ENCODE data around the gene GPBAR1.
A peak's percentile ranks its signal among the peaks of the same experiment; 100 is the strongest.
"Not testable (repeated sequence)": the region's sequence is repeated elsewhere in the genome, so short reads cannot be mapped to it uniquely, and the experiment has no call there.

GPBAR1 gene

DNA sequence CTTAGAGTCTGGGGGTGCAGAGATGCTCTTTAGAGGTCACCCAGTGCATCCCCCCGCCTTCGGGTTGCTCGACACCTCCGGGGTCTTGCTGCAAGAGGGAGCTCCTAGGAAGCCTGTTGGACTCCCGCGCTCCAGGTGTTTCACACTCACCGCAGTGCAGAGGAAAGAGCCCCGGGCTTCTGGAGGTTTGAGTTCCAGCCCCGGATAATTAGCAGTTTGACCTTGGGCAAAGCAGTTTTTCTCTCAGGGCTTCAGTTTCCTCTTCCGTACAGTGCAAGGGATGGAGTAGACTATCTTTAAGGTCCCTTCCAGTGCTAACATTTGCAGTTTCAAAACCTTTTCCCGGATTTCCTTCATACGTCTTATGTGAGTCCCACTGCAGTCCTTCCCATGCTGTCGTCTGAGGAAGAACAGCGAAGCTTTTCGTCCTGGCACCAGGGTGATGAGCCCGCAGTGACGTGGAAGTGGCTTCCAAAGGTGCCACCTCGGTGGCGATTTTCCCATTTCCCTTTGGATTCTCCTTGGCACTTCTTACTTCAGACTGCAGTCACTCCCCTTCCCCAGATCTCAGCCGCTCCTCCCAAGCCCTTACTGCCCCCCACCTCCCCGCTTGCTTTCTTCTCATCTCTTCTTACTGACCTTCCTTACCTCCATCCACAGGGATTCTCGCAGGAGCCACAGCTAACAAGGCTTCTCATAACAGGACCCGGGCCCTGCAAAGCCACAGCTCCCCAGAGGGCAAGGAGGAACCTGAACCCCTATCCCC lies 10.1 kb downstream of the GPBAR1 start:
- DNase-seq: no peak

GRCh38 chr2:218271487-218271797 lies 10.6 kb downstream of the GPBAR1 start:
- no peak for DNase-seq

- no peak for DNase-seq
Measured at GRCh38 chr2:218271865-218272530, 11.2 kb downstream of the GPBAR1 start.

- peak; percentile 85 to 88 for DNase-seq
Measured at GRCh38 chr2:218272531-218273212, 11.9 kb downstream of the GPBAR1 start.

DNA sequence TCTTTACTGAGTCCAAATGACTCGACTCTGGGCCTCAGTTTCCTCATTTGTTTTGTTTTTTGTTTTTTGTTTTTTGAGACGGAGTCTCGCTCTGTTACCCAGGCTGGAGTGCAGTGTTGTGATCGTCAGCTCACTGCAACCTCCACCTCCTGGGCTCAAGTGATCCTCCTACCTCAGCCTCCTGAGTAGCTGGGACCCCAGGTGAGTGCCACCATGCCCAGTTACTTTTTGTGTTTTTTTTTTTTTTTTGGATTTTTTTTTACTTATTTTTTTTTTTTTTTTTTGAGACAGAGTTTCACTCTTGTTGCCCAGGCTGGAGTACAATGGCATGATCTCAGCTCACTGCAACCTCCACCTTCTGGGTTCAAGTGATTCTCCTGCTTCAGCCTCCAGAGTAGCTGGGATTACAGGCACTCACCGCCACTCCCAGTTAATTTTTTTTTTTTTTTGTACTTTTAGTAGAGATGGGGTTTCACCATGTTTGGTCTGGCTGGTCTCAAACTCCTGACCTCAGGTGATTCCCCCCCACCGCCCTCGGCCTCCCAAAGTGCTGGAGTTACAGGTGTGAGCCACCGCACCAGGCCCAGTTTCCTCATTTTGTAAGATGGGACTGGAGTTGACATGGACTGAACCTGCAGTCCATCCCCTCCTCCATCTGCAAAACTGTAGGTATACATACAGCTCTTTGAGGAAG lies 12.5 kb downstream of the GPBAR1 start:
- not testable (repeated sequence) for DNase-seq

GRCh38 chr2:218273908-218274249 lies 13.1 kb downstream of the GPBAR1 start:
- no peak for DNase-seq

GRCh38 chr2:218274586-218274985 lies 13.8 kb downstream of the GPBAR1 start:
- no peak for DNase-seq

- no peak for DNase-seq
Measured at GRCh38 chr2:218275371-218276072, 14.7 kb downstream of the GPBAR1 start.

- DNase-seq: no peak
Measured at GRCh38 chr2:218276986-218277755, 16.4 kb downstream of the GPBAR1 start.

GRCh38 chr2:218277921-218278320 lies 17.1 kb downstream of the GPBAR1 start:
- no peak for DNase-seq

DNA sequence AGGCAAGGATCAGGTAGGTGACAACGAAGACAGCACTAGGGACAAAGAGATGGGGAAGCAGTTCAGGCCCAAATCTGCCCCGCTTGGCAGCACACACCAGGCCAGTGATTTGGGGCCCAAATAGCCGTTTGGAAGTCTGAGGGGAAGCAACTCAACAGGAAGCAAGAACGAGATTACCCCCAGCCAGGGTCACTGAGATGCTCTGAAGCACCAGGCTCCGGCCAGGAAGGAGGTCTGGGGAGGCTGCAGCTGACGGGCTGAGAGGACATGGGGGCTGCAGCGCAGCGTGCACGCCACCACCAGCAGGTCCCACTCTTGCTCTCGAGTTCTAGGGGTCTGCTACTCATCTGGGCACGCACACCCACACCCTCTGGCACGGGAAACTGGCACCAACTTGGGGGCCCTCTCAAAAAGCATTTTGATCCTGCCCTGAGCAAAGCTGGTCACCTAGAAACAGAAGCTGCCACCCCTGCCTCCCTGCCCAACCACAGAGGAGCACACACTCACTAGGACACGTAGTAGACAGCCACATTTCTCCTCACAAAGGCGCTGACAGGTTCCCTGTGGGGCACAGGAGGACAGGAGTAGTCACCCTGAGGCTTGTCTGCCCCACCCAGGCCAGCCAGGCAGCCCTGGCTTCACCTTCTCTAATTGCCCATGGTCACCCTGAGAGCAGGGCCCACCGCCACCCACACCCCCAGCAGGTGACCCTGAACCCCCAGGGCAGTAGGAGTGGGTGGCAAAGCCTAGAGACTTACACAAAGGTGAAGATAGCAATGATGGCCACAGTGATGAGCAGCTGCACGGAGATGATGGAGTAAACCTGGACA lies 17.9 kb downstream of the GPBAR1 start:
- no peak for DNase-seq

DNA sequence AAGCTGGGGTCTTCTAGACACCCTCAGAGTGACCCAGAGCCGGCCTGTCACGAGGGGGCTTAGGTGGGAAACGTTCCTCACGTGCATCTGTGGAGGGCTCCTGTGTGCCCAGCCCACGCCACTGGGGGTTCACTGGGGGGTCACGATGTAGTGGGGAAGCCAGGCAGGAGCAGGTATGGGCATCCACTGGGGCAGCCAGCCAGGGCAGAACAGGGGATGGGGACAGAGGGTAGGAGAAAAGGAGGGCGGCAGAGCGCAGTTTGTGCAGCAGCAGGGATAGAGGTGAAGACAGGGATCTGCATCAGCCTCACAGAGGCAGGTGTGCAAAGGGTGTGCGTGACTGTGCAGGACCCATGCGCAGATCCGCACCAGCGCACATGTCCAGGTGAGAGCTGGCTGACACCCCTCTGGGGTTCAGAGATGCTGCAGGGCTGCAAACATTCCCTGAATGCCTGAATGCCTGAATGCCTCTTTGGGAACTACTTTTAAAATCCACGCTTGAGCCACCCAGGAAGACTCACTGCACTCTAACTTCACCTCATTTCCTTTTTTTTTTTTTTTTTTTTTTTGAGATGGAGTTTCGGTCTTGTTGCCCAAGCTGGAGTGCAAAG lies 19.6 kb downstream of the GPBAR1 start:
- DNase-seq: no peak

GRCh38 chr2:218281449-218281848 lies 20.6 kb downstream of the GPBAR1 start:
- DNase-seq: no peak

- no peak for DNase-seq
Measured at GRCh38 chr2:218282173-218282991, 21.6 kb downstream of the GPBAR1 start.

DNA sequence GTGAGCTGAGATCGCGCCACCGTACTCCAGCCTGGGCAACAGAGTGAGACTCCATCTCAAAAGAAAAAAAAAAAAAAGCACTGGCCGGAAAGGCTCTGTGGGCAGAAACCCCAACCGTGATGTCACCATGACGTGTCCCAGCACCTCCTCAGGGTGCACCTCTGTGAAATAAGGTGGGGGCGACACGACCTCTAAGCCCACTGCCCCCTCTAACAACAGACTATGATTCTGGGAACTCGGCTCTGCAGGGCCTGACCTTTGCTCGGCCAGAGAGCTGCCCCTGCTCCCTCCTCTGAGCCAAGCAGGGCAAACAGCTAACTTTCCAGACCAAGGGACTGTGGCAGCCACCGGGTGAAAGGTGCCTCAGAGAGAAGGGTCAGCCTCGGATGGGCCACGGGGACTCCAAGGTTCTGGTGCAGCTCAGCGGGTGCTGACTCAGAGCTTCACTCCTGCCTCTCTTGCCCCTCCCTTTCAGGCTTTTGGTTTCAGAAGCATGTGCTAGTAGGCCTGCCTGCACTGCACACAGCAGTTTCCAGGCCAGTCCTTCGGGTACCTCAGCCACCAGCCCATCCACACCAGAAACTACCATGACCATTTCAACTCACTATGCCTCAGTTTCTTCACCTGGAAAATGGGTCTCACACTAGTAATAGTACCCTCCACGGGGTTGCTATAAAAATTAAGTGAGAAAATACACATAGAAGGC lies 23.4 kb downstream of the GPBAR1 start:
- peak; percentile 58 to 70 for DNase-seq

DNA sequence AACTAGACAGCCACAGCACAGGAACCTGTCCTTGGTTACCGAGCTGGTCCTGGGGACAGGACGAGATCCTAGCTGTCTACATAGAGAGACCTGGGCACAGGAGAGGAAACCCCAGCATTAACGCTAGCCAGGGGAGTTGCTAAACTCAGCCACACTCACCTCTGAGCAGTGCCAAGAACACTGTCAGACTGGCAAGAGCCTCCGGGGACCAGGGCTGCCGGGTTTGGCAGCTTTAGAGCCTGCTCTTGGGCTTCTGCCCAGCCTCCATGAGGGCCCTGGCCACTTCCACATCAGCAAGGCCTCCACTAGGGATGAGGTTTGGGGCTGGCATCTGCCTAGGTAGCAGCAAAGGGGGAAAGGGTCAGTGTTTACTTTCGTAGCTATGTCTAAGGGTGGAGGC lies 24.8 kb downstream of the GPBAR1 start:
- DNase-seq: peak; percentile 28 to 36

DNA sequence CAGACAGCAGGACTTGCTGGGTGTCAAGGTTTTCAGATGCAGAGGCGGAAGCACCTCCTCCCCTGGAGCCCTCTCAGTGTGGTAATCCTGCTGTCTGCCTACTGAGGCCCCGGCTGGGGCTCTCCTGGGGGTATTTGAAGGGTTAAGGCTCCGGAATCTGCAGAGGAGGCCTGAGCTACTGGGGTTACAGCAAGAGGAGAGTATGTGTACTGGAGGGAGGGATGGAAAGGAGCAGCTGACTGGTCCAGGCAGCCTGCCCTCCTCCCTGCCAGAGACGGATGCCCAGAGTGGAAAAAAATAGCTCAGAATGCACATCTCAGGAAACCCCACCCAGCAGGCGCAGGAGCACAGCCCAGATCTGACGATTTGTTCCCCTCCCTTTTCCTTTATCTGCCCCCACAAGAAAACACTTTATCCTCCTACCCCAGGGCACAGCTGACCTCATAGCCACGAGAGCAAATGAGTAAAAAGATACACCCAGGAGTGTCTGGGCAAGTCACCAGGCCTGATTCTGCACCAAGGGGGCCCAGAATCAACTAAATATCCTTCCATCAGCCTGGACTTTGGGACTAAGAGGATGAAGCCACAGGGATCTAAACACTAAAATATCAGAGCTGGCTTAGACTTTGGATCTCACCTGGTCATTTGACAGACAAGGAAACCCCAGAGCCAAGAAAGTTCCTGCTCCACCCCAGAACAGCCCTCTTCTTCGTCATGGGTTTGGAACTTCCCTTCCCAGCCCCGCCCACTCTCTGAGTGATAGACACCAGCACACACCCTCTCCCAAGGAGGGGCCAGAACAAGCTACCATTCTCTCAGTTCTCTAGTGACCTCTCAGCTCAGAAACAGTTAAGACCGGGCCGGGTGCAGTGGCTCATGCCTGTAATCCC lies 26.0 kb downstream of the GPBAR1 start:
- DNase-seq: peak; percentile 91 to 93

Measured in CD4-positive, alpha-beta T cell treated with Interleukin-4 for 1 hour (primary cell).